HL-60/S4 (cell line): ENCODE results near the gene ALG9.

Experiments used
- in situ Hi-C: fragments of 300-500 bp; cut with MboI; formaldehyde crosslinking; loops from 2 replicates; pipeline ENCODE4 v1.14.3; 2022; ENCODE audit warnings: low sequenced_read_pairs

ALG9 gene

DNA sequence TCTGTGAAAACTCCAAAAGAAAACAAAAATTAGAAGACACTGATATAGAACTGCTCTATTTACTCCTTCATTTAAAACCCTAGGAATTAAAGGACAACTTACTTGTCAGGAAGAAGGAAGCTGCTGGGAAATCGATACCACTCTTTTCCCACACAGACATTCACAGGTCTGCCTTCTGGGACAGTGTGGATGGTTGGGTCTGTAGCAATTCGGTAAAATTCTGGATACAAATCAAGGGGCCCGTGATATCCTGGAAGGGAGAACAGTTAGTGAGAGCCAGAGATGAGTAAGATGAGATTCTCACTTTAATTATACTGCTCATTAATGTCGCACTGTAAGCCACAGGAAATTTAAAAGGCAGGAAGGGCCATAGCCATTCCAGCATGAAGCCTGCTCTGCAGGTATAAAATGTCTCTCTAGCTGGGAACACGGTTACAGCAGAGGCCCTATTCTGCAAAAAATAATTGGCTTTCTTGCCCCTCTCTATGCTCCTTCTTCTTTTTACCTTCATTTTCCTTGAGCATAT is 34.0 kb downstream of the ALG9 start:
- in situ Hi-C loops, result no loop called here

DNA sequence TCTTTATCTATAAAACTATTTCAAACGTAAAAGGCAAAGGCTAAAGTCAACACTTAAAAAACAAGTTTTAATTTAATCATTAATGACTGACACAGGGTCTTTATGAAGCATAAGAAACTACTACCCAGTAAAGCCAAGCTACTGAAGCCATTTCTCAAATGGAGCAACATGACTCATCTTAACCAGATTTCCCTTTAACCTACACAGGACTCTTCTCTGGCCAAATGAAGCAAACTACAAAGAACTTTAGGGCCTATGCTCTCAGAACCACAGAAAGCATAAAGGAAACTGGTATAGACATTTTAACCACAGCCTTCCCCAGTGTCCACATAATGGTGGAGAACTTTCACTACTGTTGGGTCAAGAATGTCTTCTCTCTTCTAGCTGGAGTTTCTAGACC is 34.7 kb downstream of the ALG9 start:
- in situ Hi-C loops, result no loop called here

GRCh38 chr11:111836162-111836561 is 35.2 kb downstream of the ALG9 start:
- in situ Hi-C loops, result no loop called here

- in situ Hi-C loops, result no loop called here
Measured at GRCh38 chr11:111835665-111836064, 35.7 kb downstream of the ALG9 start.

DNA sequence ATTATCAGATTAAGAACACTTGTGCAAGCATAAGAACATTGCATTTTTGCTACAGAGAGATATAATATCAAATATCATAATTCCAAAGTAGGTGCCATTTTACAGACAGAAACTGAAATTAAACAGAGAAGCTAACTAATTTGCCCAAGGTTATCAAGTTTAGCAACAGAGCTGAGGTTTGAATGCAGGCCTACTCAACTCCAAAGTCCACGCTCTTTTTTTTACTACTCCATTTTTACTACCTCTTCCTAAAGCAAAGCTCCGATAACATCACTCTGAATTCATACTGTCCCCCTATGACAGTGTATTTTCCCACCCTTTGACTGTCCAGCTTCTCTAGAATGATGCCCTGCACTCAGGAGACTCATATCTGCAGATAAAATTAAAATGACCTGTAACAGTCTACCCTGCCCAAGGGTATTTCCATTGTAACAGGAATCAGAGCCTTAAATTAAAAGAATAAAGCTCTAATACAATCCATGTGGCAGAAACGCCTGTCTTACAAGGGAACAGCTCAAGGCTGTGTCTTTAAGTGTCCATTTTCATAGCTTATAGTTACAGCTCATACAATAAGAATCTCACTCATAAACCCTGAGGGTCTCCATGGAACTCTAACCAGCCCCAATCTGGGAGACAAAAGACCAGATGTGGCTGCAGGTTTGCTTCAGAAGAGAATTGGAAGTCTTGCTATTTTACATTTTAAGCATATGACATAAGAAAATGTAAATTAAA is 36.8 kb downstream of the ALG9 start:
- in situ Hi-C loops, result no loop called here

DNA sequence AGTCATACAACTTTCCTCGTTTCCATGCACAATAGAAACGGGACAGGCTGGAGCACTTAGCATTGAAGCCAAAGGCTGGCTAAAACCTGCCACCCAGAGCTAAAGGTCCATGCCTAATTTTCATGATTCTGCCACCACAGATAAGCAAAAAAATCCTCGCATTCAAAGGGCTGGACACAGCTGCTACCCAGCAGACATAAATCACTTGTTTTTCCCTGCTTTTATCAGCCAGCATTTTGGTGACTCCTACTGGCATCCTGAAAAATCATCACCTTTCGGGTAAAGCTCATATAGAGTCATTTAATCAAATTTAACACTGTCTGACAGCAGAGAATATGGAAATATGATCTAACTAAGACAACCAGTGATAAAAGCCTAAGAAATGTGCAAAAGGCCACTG is 37.9 kb downstream of the ALG9 start:
- in situ Hi-C loops, result no loop called here

GRCh38 chr11:111829185-111829968 is 42.0 kb downstream of the ALG9 start:
- in situ Hi-C loops, result no loop called here

GRCh38 chr11:111826322-111826950 is 44.9 kb downstream of the ALG9 start:
- in situ Hi-C loops, result no loop called here

- in situ Hi-C loops, result no loop called here
Measured at GRCh38 chr11:111823629-111824028, 47.8 kb downstream of the ALG9 start.

DNA sequence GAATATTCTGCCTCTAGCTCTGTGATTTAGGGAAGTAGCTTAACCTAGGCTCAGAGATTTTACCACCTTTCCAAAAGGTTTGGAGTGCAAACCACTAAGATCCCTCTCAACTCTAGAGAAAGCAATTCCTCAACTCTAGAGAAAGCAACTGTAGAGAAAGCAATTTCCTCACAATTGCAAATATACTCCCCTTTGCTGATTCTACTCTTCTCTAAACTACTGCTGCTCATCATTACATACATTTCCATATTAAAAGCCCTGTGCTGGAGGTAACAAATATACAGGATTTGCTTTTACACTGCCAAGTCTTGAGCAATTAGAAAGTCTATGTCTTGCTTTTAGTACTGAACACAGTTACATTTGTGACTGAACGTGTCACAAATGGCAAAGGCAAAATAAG is 48.2 kb downstream of the ALG9 start:
- in situ Hi-C loops, result no loop called here

- in situ Hi-C loops, result no loop called here
Measured at GRCh38 chr11:111819829-111820237, 51.5 kb downstream of the ALG9 start.

DNA sequence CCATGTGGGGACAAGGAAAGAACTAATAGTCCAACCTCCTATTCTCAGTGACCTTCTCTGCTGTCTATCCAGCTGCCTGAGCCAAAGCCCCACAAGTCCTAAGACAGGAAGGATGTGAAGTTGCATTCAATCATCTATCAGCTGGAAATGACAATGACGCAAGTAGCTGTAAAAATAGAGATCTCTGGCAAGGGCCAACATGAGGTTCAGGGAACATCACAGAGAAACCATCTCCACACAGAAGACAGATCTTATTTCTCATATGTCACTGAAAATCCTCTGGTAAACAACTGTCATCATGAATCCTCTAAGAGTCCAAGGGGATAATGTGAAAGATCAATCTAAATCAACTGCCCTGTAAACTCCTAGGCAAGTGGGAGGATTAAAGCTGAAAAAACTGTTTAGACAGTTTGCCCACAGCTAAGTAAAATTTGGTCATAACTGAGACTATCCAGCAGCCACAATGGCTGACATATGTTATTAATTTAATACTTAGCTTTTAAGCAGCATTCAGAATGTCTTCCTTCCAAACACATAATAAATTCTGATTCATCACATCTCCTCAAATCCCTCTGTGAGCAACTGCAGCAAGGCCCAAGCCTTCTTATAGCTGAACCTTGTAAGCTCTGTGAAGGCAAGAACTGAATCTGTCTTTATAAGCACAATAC is 52.1 kb downstream of the ALG9 start:
- in situ Hi-C loops, result no loop called here

GRCh38 chr11:111815489-111815888 is 55.9 kb downstream of the ALG9 start:
- in situ Hi-C loops, result no loop called here

GRCh38 chr11:111814557-111815320 is 56.6 kb downstream of the ALG9 start:
- in situ Hi-C loops, result no loop called here

- in situ Hi-C loops, result no loop called here
Measured at GRCh38 chr11:111814106-111814505, 57.3 kb downstream of the ALG9 start.

DNA sequence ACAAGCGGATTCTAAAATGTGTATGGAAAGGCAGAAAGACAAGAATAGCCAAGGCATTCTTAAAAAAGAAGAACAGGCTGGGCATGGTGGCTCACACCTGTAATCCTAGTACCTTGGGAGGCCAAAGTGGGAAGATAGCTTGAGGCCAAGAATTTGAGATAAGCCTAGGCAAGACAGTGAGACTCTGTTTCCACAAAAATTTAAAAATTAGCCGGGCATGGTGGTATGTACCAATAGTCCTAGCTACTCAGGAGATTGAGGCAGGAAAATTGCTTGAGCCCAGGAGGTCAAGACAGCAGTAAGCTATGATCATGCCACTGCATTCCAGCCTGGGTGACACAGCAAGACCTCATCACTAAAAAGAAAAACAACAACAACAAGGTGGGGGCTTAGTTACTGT is 59.2 kb downstream of the ALG9 start:
- in situ Hi-C loops, result no loop called here

- in situ Hi-C loops, result no loop called here
Measured at GRCh38 chr11:111811445-111811844, 59.9 kb downstream of the ALG9 start.

DNA sequence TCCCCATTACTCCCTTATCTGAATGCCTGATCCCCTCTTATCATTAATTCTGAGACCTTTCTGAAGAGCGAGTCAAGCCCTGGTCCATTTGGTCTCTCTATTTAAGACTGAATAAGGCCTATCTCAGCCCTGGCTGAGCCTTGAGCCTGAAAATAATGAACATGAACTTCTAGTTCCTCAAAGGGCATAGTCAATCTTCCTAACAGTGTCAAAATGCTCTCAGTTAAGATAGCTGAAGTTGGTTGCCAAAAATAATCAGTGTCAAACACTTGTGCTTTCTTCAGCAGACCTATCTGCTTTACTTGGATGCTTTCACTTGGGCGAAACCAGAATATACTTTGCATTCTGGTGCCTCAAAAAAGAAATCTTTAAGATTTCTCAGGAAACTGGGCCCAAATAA is 62.5 kb downstream of the ALG9 start:
- in situ Hi-C loops, result no loop called here

GRCh38 chr11:111808063-111808588 is 63.3 kb downstream of the ALG9 start:
- in situ Hi-C loops, result no loop called here

DNA sequence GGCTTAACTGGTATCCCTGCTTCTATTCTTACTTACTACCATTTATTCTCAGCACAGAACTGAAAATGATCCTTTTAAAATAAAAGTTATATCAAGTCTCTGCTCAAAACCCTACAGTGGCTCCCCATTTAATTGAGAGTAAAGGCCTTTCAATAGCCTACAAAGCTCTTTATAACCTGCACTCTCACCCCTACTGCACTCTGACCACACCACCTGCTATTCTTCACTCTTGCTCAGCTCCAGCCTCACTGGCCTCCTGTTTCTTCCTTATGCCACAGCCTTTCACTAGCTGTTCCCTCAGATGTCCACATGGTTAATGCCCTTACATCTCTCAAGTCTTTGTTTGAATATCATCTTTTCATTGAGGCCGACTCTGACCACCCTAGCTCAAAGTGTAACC is 64.3 kb downstream of the ALG9 start:
- in situ Hi-C loops, result no loop called here
